ENCODE results near the gene ARPC5L.
"Not testable (repeated sequence)": the region's sequence is repeated elsewhere in the genome, so short reads cannot be mapped to it uniquely, and the experiment has no call there.

Gene ARPC5L

DNA sequence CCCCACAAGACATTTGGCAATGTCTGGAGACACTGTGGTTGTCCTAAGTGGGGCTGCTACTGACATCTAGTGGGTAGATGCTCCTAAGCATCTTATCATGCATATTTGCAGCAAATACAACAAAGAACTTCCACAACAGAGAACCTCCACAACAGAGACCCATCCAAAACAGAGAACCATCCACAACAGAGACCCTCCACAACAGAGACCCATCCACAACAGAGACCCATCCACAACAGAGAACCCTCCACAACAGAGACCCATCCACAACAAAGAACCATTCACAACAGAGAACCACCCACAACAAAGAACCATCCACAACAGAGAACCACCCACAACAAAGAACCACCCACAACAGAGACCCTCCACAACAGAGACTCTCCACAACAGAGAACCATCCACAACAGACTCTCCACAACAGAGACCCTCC, 32.8 kb downstream of the ARPC5L start:
- DNase-seq: no peak

DNA sequence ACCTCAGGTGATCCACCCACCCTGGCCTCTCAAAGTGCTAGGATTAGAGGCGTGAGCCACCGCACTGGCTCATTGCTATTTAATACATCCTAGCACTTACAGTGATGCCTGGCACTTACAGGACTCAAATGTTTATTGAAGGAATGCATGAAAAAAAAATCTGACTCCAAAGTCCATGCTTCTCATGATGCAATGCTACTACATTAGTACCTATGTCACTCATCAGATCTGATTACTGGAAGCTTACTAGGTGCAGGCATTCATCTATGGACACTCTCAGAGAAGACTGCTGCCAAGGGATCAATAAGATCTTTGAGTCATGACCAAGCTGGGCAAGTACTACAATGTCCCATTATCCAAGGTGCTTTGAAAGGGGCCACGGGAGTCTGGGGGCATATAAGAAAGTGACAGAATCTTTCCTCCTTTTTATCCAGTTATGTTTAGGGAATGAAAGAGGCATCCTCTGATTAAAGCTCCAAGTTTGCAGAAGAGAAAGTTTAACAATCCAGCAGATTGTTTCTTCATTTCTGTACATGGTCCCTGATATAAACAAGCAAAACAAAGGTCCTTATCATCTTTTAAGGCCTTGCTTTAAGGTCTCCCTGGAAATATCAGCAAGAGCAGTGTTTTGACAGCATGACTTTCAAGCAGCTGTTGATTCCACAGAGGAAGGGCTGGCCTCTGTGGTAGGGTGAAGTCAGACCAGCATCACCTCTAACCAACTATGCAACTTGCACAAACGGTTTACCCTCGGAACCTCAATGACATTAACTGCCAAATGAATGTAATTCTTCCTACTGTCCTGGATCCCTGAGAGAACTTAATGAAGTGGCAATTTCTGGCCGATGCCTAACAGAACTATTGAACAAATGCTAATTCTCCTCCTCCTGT, 35.9 kb downstream of the ARPC5L start:
- no peak for DNase-seq

GRCh38 chr9:124899845-124900244, 37.9 kb downstream of the ARPC5L start:
- DNase-seq: no peak

DNA sequence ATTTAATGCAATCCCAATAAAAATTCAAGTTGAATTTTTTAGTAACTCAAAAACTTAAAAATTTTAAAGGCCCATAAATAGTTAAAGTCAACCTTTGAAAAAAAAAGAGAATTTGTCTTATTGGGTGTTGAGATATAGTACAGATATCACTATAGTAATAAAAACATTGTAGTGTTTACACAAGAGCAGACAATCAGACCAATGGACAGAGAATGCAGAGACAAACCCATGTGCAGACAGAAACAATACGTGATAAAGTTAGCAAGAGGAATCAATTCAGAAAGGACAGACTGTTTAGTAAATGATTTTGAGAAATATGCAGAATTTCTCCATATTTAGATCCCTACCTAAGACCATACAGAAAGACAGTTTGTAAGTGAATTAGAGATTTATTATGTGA, 45.0 kb downstream of the ARPC5L start:
- no peak for DNase-seq

DNA sequence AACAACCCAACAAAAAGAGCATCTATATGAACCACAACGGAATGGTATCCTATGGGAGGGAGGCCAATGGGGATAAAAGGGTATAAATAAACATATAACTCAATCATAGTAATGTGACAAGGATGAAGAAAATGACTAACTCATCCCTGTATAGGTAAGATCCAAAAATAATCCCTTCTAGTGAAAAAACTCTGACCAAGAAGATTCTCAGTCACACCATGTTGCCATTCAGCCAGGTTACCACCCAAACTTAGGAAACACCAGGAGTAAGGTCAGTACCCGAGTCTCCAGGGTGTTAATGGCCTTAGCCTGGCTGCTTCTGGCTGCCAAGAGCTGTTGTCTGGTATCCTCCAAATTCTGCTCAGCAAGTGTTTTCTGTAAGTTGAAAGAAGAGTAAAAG, 46.2 kb downstream of the ARPC5L start:
- DNase-seq: no peak

DNA sequence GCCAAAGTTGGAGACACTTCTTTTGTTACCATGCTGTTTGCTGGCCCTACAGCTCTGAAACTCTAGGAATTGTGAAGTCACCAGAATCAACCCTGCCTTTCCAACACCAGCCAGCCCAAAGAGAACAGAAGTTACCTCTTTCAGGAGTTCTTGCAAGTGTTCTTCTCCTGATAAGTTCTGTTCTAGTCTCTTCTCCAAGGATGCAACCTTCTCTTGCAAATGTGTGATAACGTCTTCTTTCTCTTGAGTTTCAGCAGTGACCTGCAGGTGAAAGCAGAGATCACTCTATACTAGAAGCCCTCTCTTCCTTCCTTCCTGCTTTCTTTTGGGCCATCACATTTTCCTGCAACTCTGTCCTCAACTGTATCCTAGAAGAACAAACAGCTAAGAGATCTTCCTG, 49.8 kb downstream of the ARPC5L start:
- DNase-seq: no peak

- no peak for DNase-seq
Measured at GRCh38 chr9:124913378-124913777, 51.4 kb downstream of the ARPC5L start.

- no peak for DNase-seq
Measured at GRCh38 chr9:124914753-124915405, 52.9 kb downstream of the ARPC5L start.

DNA sequence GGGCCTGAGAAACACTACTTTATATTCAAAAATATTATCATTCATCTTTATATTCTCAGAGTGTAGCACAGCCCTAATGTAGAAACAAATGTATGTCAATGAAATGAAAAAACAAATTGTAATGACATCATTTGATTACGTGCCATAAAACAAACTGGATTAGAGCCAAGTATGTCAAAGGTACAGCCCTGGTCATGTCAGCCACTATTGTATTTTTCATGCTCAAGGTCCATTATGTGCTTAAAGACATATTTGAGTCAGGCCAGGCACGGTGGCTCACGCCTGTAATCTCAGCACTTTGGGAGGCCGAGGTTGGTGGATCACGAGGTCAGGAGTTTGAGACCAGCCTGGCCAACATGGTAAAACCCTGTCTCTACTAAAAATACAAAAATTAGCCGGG, 58.5 kb downstream of the ARPC5L start:
- DNase-seq: not testable (repeated sequence)

All from NCI-H510A (cell line).